AG09319 (cell line): ENCODE data around the gene SFT2D2.

Source experiments
- DNase-seq: peaks from one replicate; pipeline ENCODE4 v3.0.0-alpha.2; 2010; ENCODE audit warnings: low read depth; ENCODE audit errors: extremely low read depth
- CTCF ChIP-seq: IDR thresholded peaks from 2 replicates; pipeline ENCODE4 v1.5.1; 2011; ENCODE audit warnings: low read depth, mild to moderate bottlenecking, inconsistent platforms, low read length, moderate library complexity

SFT2D2 gene

GRCh38 chr1:168235937-168236336 lies 10.1 kb downstream of the SFT2D2 start:
- DNase-seq = no peak
- no peak for TF ChIP-seq CTCF

- TF ChIP-seq CTCF = no peak
- no peak for DNase-seq
Observed at GRCh38 chr1:168236836-168237611, 11.2 kb downstream of the SFT2D2 start.

GRCh38 chr1:168243198-168243597 lies 17.4 kb downstream of the SFT2D2 start:
- no peak for DNase-seq
- TF ChIP-seq CTCF = no peak

GRCh38 chr1:168243636-168244212 lies 17.9 kb downstream of the SFT2D2 start:
- TF ChIP-seq CTCF = no peak
- no peak for DNase-seq

- DNase-seq = no peak
- TF ChIP-seq CTCF = no peak
Observed at GRCh38 chr1:168245042-168245441, 19.2 kb downstream of the SFT2D2 start.

GRCh38 chr1:168246506-168246905 lies 20.7 kb downstream of the SFT2D2 start:
- DNase-seq = no peak
- no peak for TF ChIP-seq CTCF

- TF ChIP-seq CTCF = no peak
Observed at GRCh38 chr1:168252204-168252733, 26.5 kb downstream of the SFT2D2 start.

More at GRCh38 chr1:168252204-168252733, 26.5 kb downstream of the SFT2D2 start:
- no peak for DNase-seq
